ENCODE measurements around the gene CCDC93. TPM values are rescaled to one million over a fixed set of nuclear protein-coding genes. Genes with fewer than 3 reads are reported as not detected.
"Not testable (repeated sequence)": the region's sequence is repeated elsewhere in the genome, so short reads cannot be mapped to it uniquely, and the experiment has no call there.

CCDC93 gene
- total RNA-seq, 4 donors from 2014 or later = 14.4 to 17.0 (median 16.0) TPM

- Histone ChIP-seq H3K4me3 (no peak overlapping the region), H3K9me3 (peaks cover 0 to 9% (median 4%) of the 10 kb centered on the region in 4 donors), H3K4me1 (no peaks in the 10 kb centered on the region), H3K27ac (replicated peaks in 1 of 4) (no peak overlapping the region), H3K27me3 (peaks cover 0 to 51% (median 0%) of the 10 kb centered on the region in 4 donors), H3K36me3 (no peaks in the 10 kb centered on the region)
- TF ChIP-seq CTCF (IDR thresholded peaks at IDR 0.05) = no peak
- no peak for TF ChIP-seq EP300 (IDR thresholded peaks at IDR 0.05)
- TF ChIP-seq POLR2AphosphoS5 (IDR thresholded peaks at IDR 0.05) = no peak
- TF ChIP-seq POLR2A (IDR thresholded peaks at IDR 0.05; ENCODE audit: low read depth) = no peak
- intact Hi-C loops (cut with DNase I) = no loop called here
- no peak for DNase-seq (ENCODE audit: extremely low spot score)
These were observed 17.7 kb upstream of the CCDC93 start for GRCh38 chr2:118031566-118031965.

GRCh38 chr2:118029025-118029424 is 15.2 kb upstream of the CCDC93 start:
- H3K36me3 ChIP-seq = no peaks in the 10 kb centered on the region
- WGBS = 91% methylated on average over 6 of the region's 6 CpGs
- H3K4me3 ChIP-seq = no peak overlapping the region
- no peak overlapping the region for H3K27ac ChIP-seq (replicated peaks in 1 of 4)
- intact Hi-C loops (cut with DNase I) = no loop called here
- H3K27me3 ChIP-seq = peaks cover 0 to 33% (median 0%) of the 10 kb centered on the region in 4 donors
- no peaks in the 10 kb centered on the region for H3K9me3 ChIP-seq
- no peak for DNase-seq (ENCODE audit: extremely low spot score)
- TF ChIP-seq CTCF (IDR thresholded peaks at IDR 0.05) = no peak
- no peak for TF ChIP-seq POLR2AphosphoS5 (IDR thresholded peaks at IDR 0.05)
- TF ChIP-seq EP300 (IDR thresholded peaks at IDR 0.05) = no peak
- TF ChIP-seq POLR2A (IDR thresholded peaks at IDR 0.05; ENCODE audit: low read depth) = no peak
- no peaks in the 10 kb centered on the region for H3K4me1 ChIP-seq

- intact Hi-C loops (cut with DNase I) = no loop called here
- H3K4me3 ChIP-seq = no peak overlapping the region
- TF ChIP-seq CTCF (IDR thresholded peaks at IDR 0.05) (no peak), POLR2A (IDR thresholded peaks at IDR 0.05; ENCODE audit: low read depth) (no peak), EP300 (IDR thresholded peaks at IDR 0.05) (no peak), POLR2AphosphoS5 (IDR thresholded peaks at IDR 0.05) (no peak)
- no peaks in the 10 kb centered on the region for H3K9me3 ChIP-seq
- no peaks in the 10 kb centered on the region for H3K4me1 ChIP-seq
- H3K27me3 ChIP-seq = peaks cover 0 to 9% (median 0%) of the 10 kb centered on the region in 4 donors
- no peak overlapping the region for H3K27ac ChIP-seq (replicated peaks in 1 of 4)
- H3K36me3 ChIP-seq = no peaks in the 10 kb centered on the region
- DNase-seq (ENCODE audit: extremely low spot score) = no peak
These were observed 7.5 kb upstream of the CCDC93 start for GRCh38 chr2:118021356-118021755.

- no peak overlapping the region for H3K4me3 ChIP-seq
- WGBS = 95% methylated on average over 1 of the region's 1 CpG
- DNase-seq (ENCODE audit: extremely low spot score) = no peak
- intact Hi-C loops (cut with DNase I) = loop anchor here (10.0 kb wide), 1 partner anchor 165 kb away; no protein-coding TSS in a partner anchor
- TF ChIP-seq POLR2AphosphoS5 (IDR thresholded peaks at IDR 0.05) (no peak), POLR2A (IDR thresholded peaks at IDR 0.05; ENCODE audit: low read depth) (no peak), EP300 (IDR thresholded peaks at IDR 0.05) (no peak), CTCF (IDR thresholded peaks at IDR 0.05) (no peak)
- peaks cover 0 to 9% (median 0%) of the 10 kb centered on the region in 4 donors for H3K27me3 ChIP-seq
- no peak overlapping the region for H3K27ac ChIP-seq (replicated peaks in 1 of 4)
- no peaks in the 10 kb centered on the region for H3K9me3 ChIP-seq
- H3K4me1 ChIP-seq = peaks cover 2 to 4% (median 3%) of the 10 kb centered on the region in 4 donors
- H3K36me3 ChIP-seq = no peaks in the 10 kb centered on the region
These were observed 6.0 kb upstream of the CCDC93 start for GRCh38 chr2:118019821-118020220.

- no peak for DNase-seq (ENCODE audit: extremely low spot score)
- no peaks in the 10 kb centered on the region for H3K36me3 ChIP-seq
- H3K27ac ChIP-seq (replicated peaks in 1 of 4) = no peak overlapping the region
- no peak for TF ChIP-seq POLR2A (IDR thresholded peaks at IDR 0.05; ENCODE audit: low read depth)
- TF ChIP-seq POLR2AphosphoS5 (IDR thresholded peaks at IDR 0.05) = no peak
- no peak for TF ChIP-seq CTCF (IDR thresholded peaks at IDR 0.05)
- no peak for TF ChIP-seq EP300 (IDR thresholded peaks at IDR 0.05)
- H3K27me3 ChIP-seq = peaks cover 0 to 9% (median 0%) of the 10 kb centered on the region in 4 donors
- WGBS = 85% methylated on average over 5 of the region's 5 CpGs
- intact Hi-C loops (cut with DNase I) = loop anchor here (10.0 kb wide), 1 partner anchor 168 kb away; no protein-coding TSS in a partner anchor
- H3K4me1 ChIP-seq = peaks cover 13 to 24% (median 19%) of the 10 kb centered on the region in 4 donors
- H3K9me3 ChIP-seq = no peaks in the 10 kb centered on the region
- no peak overlapping the region for H3K4me3 ChIP-seq
These were observed 3.0 kb upstream of the CCDC93 start for GRCh38 chr2:118016911-118017310.

GRCh38 chr2:118015761-118016160 is 1.9 kb upstream of the CCDC93 start:
- not testable (repeated sequence) for H3K9me3 ChIP-seq; H3K27ac ChIP-seq (replicated peaks in 1 of 4); H3K27me3 ChIP-seq; H3K4me3 ChIP-seq; DNase-seq (ENCODE audit: extremely low spot score); H3K36me3 ChIP-seq
- peaks cover 23 to 32% (median 28%) of the 10 kb centered on the region in 4 donors for H3K4me1 ChIP-seq
- intact Hi-C loops (cut with DNase I) = loop anchor here (10.0 kb wide), 1 partner anchor 169 kb away; no protein-coding TSS in a partner anchor
- 81% methylated on average over 10 of the region's 10 CpGs for WGBS

All from esophagus muscularis mucosa (tissue), 4 donors.